Measurements from ENCODE around the gene KLHL41. TPM values are rescaled to one million over a fixed set of nuclear protein-coding genes. Genes with fewer than 3 reads are reported as not detected.
"Not testable (repeated sequence)": the region's sequence is repeated elsewhere in the genome, so short reads cannot be mapped to it uniquely, and the experiment has no call there.

The KLHL41 gene
- total RNA-seq, 4 donors from 2014 or later = 0.90 to 2.3 (median 1.7) TPM

GRCh38 chr2:169512525-169512924, 3.0 kb downstream of the KLHL41 start:
- H3K4me1 ChIP-seq = peaks cover 0 to 10% (median 0%) of the 10 kb centered on the region in 4 donors
- no peak for TF ChIP-seq CTCF (IDR thresholded peaks at IDR 0.05)
- TF ChIP-seq EP300 (IDR thresholded peaks at IDR 0.05) = no peak
- TF ChIP-seq POLR2A (IDR thresholded peaks at IDR 0.05) = no peak
- no peak overlapping the region for H3K27ac ChIP-seq
- no peaks in the 10 kb centered on the region for H3K9me3 ChIP-seq
- H3K27me3 ChIP-seq = no peaks in the 10 kb centered on the region
- H3K36me3 ChIP-seq = peaks cover 0 to 9% (median 0%) of the 10 kb centered on the region in 3 donors
- no peak overlapping the region for H3K4me3 ChIP-seq
- 64% methylated on average over 2 of the region's 2 CpGs for WGBS, 2 donors
- DNase-seq (ENCODE audit: low spot score in 2 of 2) = no peak

GRCh38 chr2:169513094-169513493, 3.6 kb downstream of the KLHL41 start:
- no peak for DNase-seq (ENCODE audit: low spot score in 2 of 2)
- Histone ChIP-seq H3K36me3 (peaks cover 0 to 9% (median 0%) of the 10 kb centered on the region in 3 donors), H3K4me1 (peaks cover 0 to 10% (median 0%) of the 10 kb centered on the region in 4 donors), H3K27me3 (no peaks in the 10 kb centered on the region), H3K4me3 (no peak overlapping the region), H3K27ac (no peak overlapping the region), H3K9me3 (no peaks in the 10 kb centered on the region)
- WGBS, 2 donors = 95 to 97% methylated on average over 1 of the region's 1 CpG
- TF ChIP-seq EP300 (IDR thresholded peaks at IDR 0.05) = no peak
- no peak for TF ChIP-seq CTCF (IDR thresholded peaks at IDR 0.05)
- TF ChIP-seq POLR2A (IDR thresholded peaks at IDR 0.05) = no peak

- no peaks in the 10 kb centered on the region for H3K27me3 ChIP-seq
- TF ChIP-seq CTCF (IDR thresholded peaks at IDR 0.05) = no peak
- TF ChIP-seq POLR2A (IDR thresholded peaks at IDR 0.05) = no peak
- TF ChIP-seq EP300 (IDR thresholded peaks at IDR 0.05) = no peak
- H3K4me3 ChIP-seq = no peak overlapping the region
- H3K9me3 ChIP-seq = no peaks in the 10 kb centered on the region
- no peak for DNase-seq (ENCODE audit: low spot score in 2 of 2)
- WGBS, 2 donors = 49 to 52% methylated on average over 3 of the region's 3 CpGs
- peaks cover 0 to 9% (median 0%) of the 10 kb centered on the region in 3 donors for H3K36me3 ChIP-seq
- peaks cover 0 to 10% (median 0%) of the 10 kb centered on the region in 4 donors for H3K4me1 ChIP-seq
- H3K27ac ChIP-seq = no peak overlapping the region
Observed at GRCh38 chr2:169513926-169514325, 4.4 kb downstream of the KLHL41 start.

GRCh38 chr2:169514758-169515157, 5.3 kb downstream of the KLHL41 start:
- H3K27ac ChIP-seq; H3K4me3 ChIP-seq; H3K4me1 ChIP-seq; H3K36me3 ChIP-seq; DNase-seq (ENCODE audit: low spot score in 2 of 2); H3K9me3 ChIP-seq; H3K27me3 ChIP-seq: not testable (repeated sequence)
- 93 to 96% methylated on average over 7 of the region's 7 CpGs for WGBS, 2 donors

- WGBS, 2 donors = 91 to 94% methylated on average over 10 of the region's 10 CpGs
- H3K9me3 ChIP-seq; H3K4me3 ChIP-seq; H3K27me3 ChIP-seq; DNase-seq (ENCODE audit: low spot score in 2 of 2); H3K4me1 ChIP-seq; H3K27ac ChIP-seq: not testable (repeated sequence)
- peaks cover 0 to 23% (median 0%) of the 10 kb centered on the region in 3 donors for H3K36me3 ChIP-seq
Observed at GRCh38 chr2:169516488-169516995, 7.0 kb downstream of the KLHL41 start.

GRCh38 chr2:169520896-169521295, 11.4 kb downstream of the KLHL41 start:
- H3K27me3 ChIP-seq = no peaks in the 10 kb centered on the region
- H3K4me1 ChIP-seq = no peaks in the 10 kb centered on the region
- DNase-seq (ENCODE audit: low spot score in 2 of 2) = no peak
- H3K36me3 ChIP-seq = peaks cover 0 to 31% (median 0%) of the 10 kb centered on the region in 3 donors
- H3K9me3 ChIP-seq = no peaks in the 10 kb centered on the region
- no peak overlapping the region for H3K4me3 ChIP-seq
- no peak overlapping the region for H3K27ac ChIP-seq
- TF ChIP-seq POLR2A (IDR thresholded peaks at IDR 0.05) = no peak
- TF ChIP-seq EP300 (IDR thresholded peaks at IDR 0.05) = no peak
- no peak for TF ChIP-seq CTCF (IDR thresholded peaks at IDR 0.05)
